H9 (cell line): ENCODE measurements around the gene TLX2. TPM values are rescaled to one million over a fixed set of nuclear protein-coding genes. Genes with fewer than 3 reads are reported as not detected.

Experiments used
- DNase-seq: peaks from one replicate; pipeline ENCODE4 v3.0.0-alpha.2; 2017
- H2AFZ ChIP-seq: one replicate; pipeline ENCODE4 v1.6.1; 2013; ENCODE audit warnings: mild to moderate bottlenecking, low read length, control low read depth, moderate library complexity
- H2AK5ac ChIP-seq: 2 replicates; pipeline ENCODE4 v1.6.1; 2013; ENCODE audit warnings: low read length, control low read depth, mixed read lengths; ENCODE audit not compliant: insufficient read length
- H2BK120ac ChIP-seq: one replicate; pipeline ENCODE4 v1.6.1; 2013; ENCODE audit warnings: low read depth, mild to moderate bottlenecking, low read length, control low read depth, inconsistent platforms; ENCODE audit not compliant: poor library complexity, severe bottlenecking
- H2BK12ac ChIP-seq: 2 replicates; pipeline ENCODE4 v1.6.1; 2013; ENCODE audit warnings: low read length, control low read depth, mixed read lengths, low read depth; ENCODE audit not compliant: insufficient read length
- H2BK15ac ChIP-seq: 2 replicates; pipeline ENCODE4 v1.6.1; 2013; ENCODE audit warnings: low read depth, low read length, control low read depth
- H2BK20ac ChIP-seq: one replicate; pipeline ENCODE4 v1.6.1; 2013; ENCODE audit warnings: low read depth, mild to moderate bottlenecking, low read length, control low read depth, inconsistent platforms; ENCODE audit not compliant: poor library complexity, severe bottlenecking
- H2BK5ac ChIP-seq: 2 replicates; pipeline ENCODE4 v1.6.1; 2013; ENCODE audit warnings: low read length, control low read depth, mixed read lengths; ENCODE audit not compliant: insufficient read length
- H3K14ac ChIP-seq: 2 replicates; pipeline ENCODE4 v1.6.1; 2013; ENCODE audit warnings: low read length, control low read depth; ENCODE audit not compliant: insufficient read depth
- H3K18ac ChIP-seq: 2 replicates; pipeline ENCODE4 v1.6.1; 2013; ENCODE audit warnings: low read depth, mild to moderate bottlenecking, mixed read lengths, low read length, control low read depth; ENCODE audit not compliant: insufficient read length
- H3K23ac ChIP-seq: 2 replicates; pipeline ENCODE4 v1.6.1; 2013; ENCODE audit warnings: low read length, control low read depth, mixed read lengths, low read depth; ENCODE audit not compliant: insufficient read length
- H3K23me2 ChIP-seq: 2 replicates; pipeline ENCODE4 v1.6.1; 2013; ENCODE audit warnings: low read depth, mild to moderate bottlenecking, mixed read lengths, low read length, control low read depth; ENCODE audit not compliant: insufficient read length, poor library complexity, severe bottlenecking
- H3K27ac ChIP-seq: 2 replicates; pipeline ENCODE4 v1.5.1; 2013; ENCODE audit warnings: low read length, control low read depth, mixed read lengths, low read depth; ENCODE audit not compliant: insufficient read length
- H3K27me3 ChIP-seq: 2 replicates; pipeline ENCODE4 v1.6.1; 2013; ENCODE audit warnings: low read length, control low read depth, inconsistent platforms; ENCODE audit not compliant: insufficient read depth
- H3K4ac ChIP-seq: 2 replicates; pipeline ENCODE4 v1.6.1; 2013; ENCODE audit warnings: low read depth, mild to moderate bottlenecking, control low read depth, inconsistent platforms, low read length, moderate library complexity
- H3K4me1 ChIP-seq: 2 replicates; pipeline ENCODE4 v1.6.1; 2013; ENCODE audit warnings: low read length, control low read depth, inconsistent platforms; ENCODE audit not compliant: insufficient read depth
- H3K4me2 ChIP-seq: 2 replicates; pipeline ENCODE4 v1.6.1; 2013; ENCODE audit warnings: low read length, control low read depth, mixed read lengths; ENCODE audit not compliant: insufficient read length, insufficient read depth
- H3K56ac ChIP-seq: 2 replicates; pipeline ENCODE4 v1.6.1; 2013; ENCODE audit warnings: low read depth, mild to moderate bottlenecking, mixed read lengths, low read length, control low read depth; ENCODE audit not compliant: insufficient read length
- H3K79me1 ChIP-seq: 2 replicates; pipeline ENCODE4 v1.6.1; 2013; ENCODE audit warnings: low read depth, mild to moderate bottlenecking, moderate library complexity, low read length, control low read depth, inconsistent platforms; ENCODE audit not compliant: insufficient read depth, poor library complexity, severe bottlenecking
- H3K79me2 ChIP-seq: 2 replicates; pipeline ENCODE4 v1.6.1; 2013; ENCODE audit warnings: low read length, control low read depth, inconsistent platforms; ENCODE audit not compliant: insufficient read depth
- H3K9ac ChIP-seq: 2 replicates; pipeline ENCODE4 v1.6.1; 2013; ENCODE audit warnings: low read length, control low read depth, mixed read lengths; ENCODE audit not compliant: insufficient read length; ENCODE audit errors: extremely low read depth
- H3K9me3 ChIP-seq: one replicate; pipeline ENCODE4 v1.6.1; 2013; ENCODE audit warnings: low read depth, low read length, inconsistent platforms; ENCODE audit not compliant: control insufficient read depth
- H3T11ph ChIP-seq: one replicate; pipeline ENCODE4 v1.6.1; 2013; ENCODE audit warnings: mild to moderate bottlenecking, low read length, control low read depth, inconsistent platforms
- H4K20me1 ChIP-seq: one replicate; pipeline ENCODE4 v1.6.1; 2013; ENCODE audit not compliant: control insufficient read depth, insufficient read length, insufficient read depth
- H4K5ac ChIP-seq: 2 replicates; pipeline ENCODE4 v1.6.1; 2013; ENCODE audit warnings: low read depth, mild to moderate bottlenecking, mixed read lengths, low read length, control low read depth; ENCODE audit not compliant: insufficient read length
- H4K8ac ChIP-seq: replicated peaks from 2 replicates; pipeline ENCODE4 v1.6.1; 2013; ENCODE audit warnings: low read length, control low read depth, mixed read lengths, low read depth; ENCODE audit not compliant: insufficient read length
- H4K91ac ChIP-seq: 2 replicates; pipeline ENCODE4 v1.6.1; 2013; ENCODE audit warnings: low read depth, mild to moderate bottlenecking, moderate library complexity, mixed read lengths, low read length, control low read depth; ENCODE audit not compliant: insufficient read length
- H3K27ac Mint-ChIP-seq, 3 experiments: 2 replicates in 2 of 3; 3 replicates in 1 of 3; pipeline ENCODE4 v1.8.0; 2020 to 2021; ENCODE audit warnings: mixed read lengths in 3 of 3, mild to moderate bottlenecking in 1 of 3, moderate library complexity in 1 of 3
- H3K27me3 Mint-ChIP-seq: 2 replicates; pipeline ENCODE4 v1.8.0; 2021; ENCODE audit warnings: low read depth, mild to moderate bottlenecking, moderate library complexity, mixed read lengths
- H3K36me3 Mint-ChIP-seq, 3 experiments: 2 replicates in 2 of 3; 3 replicates in 1 of 3; pipeline ENCODE4 v1.8.0; 2020 to 2021; ENCODE audit warnings: low read depth in 3 of 3, mixed read lengths in 3 of 3; ENCODE audit not compliant: insufficient read depth in 1 of 3
- H3K4me1 Mint-ChIP-seq, 2 experiments: 2 replicates each; pipeline ENCODE4 v1.8.0; 2020; ENCODE audit warnings: mixed read lengths in 2 of 2
- H3K4me3 Mint-ChIP-seq, 2 experiments: 2 replicates in 1 of 2; 3 replicates in 1 of 2; pipeline ENCODE4 v1.8.0; 2020 to 2021; ENCODE audit warnings: mild to moderate bottlenecking in 2 of 2, mixed read lengths in 2 of 2, moderate library complexity in 1 of 2
- H3K9me3 Mint-ChIP-seq, 2 experiments: 2 replicates in 1 of 2; 3 replicates in 1 of 2; pipeline ENCODE4 v1.8.0; 2020; ENCODE audit warnings: mild to moderate bottlenecking in 2 of 2, mixed read lengths in 2 of 2, moderate library complexity in 1 of 2
- WGBS: extraction: QIAGEN DNeasy Blood & Tissue Kit; methylation state at CpG from one replicate; pipeline ENCODE4 v1.1.7; 2013; ENCODE audit warnings: missing lambda C conversion rate, low lambda C conversion rate, mixed read lengths; ENCODE audit not compliant: insufficient read length; ENCODE audit errors: extremely low coverage; 5-methylcytosine and 5-hydroxymethylcytosine counted together
- total RNA-seq: library from RNA; stranded (reverse); gene quantifications from 2 replicates; pipeline ENCODE4 v1.2.1, GENCODE V29; 2021
- TF ChIP-seq, protein P1 (sequence below): fragments of 200-600 bp; sonication (generic); conservative IDR thresholded peaks from 3 replicates; pipeline ENCODE4 v1.8.0; 2021; ENCODE audit warnings: antibody characterized with exemption, mild to moderate bottlenecking

Gene TLX2
- total RNA-seq, 1 experiment from 2014 or later: 0.20 TPM

DNA sequence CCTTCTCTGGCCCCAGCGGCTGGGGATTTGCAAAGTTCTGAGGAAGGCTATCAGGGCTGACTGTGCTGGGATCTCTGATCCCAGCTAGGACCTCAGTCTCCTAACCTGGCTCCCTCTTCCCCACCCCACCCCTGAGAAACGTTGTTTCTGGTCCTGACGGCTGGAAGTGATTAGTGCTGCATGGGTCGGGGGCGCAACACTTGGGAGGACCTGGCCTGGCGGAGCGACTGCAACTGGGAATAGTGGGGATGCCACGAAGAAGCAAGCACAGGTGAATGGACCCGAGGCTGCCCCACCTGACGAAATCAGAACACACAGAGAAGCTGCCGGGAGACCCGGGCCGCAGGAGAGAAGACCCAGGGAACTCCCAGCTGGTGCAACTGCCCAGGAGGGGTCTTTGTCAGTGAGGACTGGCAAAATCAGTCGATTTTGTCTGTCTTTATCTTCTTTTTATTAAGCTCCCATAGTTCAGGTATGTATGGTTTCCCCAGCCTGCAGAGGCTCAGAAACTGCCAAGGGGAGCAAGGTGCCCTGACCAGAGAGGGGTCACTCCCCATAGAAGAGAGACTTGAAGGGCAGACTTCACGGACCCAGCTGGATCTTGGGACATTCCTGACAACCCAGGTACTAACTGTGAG is 14.2 kb upstream of the TLX2 start:
- Histone ChIP-seq H3K56ac (no peak overlapping the region), H2BK120ac (no peak overlapping the region), H2BK5ac (no peak overlapping the region), H3K79me1 (no peaks in the 10 kb centered on the region), H3K23me2 (peaks cover 41% of the 10 kb centered on the region), H3K27ac (no peak overlapping the region), H4K5ac (no peak overlapping the region), H2AFZ (no peak overlapping the region), H3K27me3 (peaks cover 91% of the 10 kb centered on the region), H2BK15ac (no peak overlapping the region), H3K14ac (no peak overlapping the region), H3K4ac (no peak overlapping the region), H4K91ac (no peak overlapping the region), H4K8ac (no peak overlapping the region), H3K18ac (no peak overlapping the region), H3K9ac (no peak overlapping the region), H2AK5ac (no peak overlapping the region), H3K79me2 (no peaks in the 10 kb centered on the region), H4K20me1 (no peaks in the 10 kb centered on the region), H2BK12ac (no peak overlapping the region), H2BK20ac (no peak overlapping the region), H3K4me2 (peak overlapping the region; percentile 59), H3K9me3 (no peaks in the 10 kb centered on the region), H3T11ph (no peak overlapping the region), H3K23ac (no peak overlapping the region), H3K4me1 (peaks cover 2% of the 10 kb centered on the region; the same call in 1 of the 2 replicates)
- Mint-ChIP-seq H3K4me3 (peak overlapping the region; percentile 70 to 75), H3K4me1 (peaks cover 52 to 64% of the 10 kb centered on the region in 2 experiments), H3K27ac (0 out of 7 replicates have a peak overlapping the region, but pooled peaks of 1 of the 3 experiments have one; percentile 31), H3K27me3 (peaks cover 100% of the 10 kb centered on the region), H3K36me3 (peaks cover 8 to 15% (median 13%) of the 10 kb centered on the region in 3 experiments), H3K9me3 (peaks cover 2 to 5% of the 10 kb centered on the region in 2 experiments; a peak in 3 of 5 replicates)
- no CpG with 5 or more reads among the region's 15 CpGs for WGBS
- no peak for DNase-seq
- TF ChIP-seq, protein P1, sequence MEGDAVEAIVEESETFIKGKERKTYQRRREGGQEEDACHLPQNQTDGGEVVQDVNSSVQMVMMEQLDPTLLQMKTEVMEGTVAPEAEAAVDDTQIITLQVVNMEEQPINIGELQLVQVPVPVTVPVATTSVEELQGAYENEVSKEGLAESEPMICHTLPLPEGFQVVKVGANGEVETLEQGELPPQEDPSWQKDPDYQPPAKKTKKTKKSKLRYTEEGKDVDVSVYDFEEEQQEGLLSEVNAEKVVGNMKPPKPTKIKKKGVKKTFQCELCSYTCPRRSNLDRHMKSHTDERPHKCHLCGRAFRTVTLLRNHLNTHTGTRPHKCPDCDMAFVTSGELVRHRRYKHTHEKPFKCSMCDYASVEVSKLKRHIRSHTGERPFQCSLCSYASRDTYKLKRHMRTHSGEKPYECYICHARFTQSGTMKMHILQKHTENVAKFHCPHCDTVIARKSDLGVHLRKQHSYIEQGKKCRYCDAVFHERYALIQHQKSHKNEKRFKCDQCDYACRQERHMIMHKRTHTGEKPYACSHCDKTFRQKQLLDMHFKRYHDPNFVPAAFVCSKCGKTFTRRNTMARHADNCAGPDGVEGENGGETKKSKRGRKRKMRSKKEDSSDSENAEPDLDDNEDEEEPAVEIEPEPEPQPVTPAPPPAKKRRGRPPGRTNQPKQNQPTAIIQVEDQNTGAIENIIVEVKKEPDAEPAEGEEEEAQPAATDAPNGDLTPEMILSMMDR: no peak
